HG03571 (cell line): Measurements from ENCODE around the gene SDK1.

Source experiments
- ATAC-seq: cut with Tn5 transposase; IDR thresholded peaks from one replicate; pipeline ENCODE4 v1.9.1; 2021; ENCODE audit not compliant: unreplicated experiment

The SDK1 gene

GRCh38 chr7:3332308-3332707 is 31.3 kb downstream of the SDK1 start:
- no peak for ATAC-seq

GRCh38 chr7:3333861-3334260 is 32.8 kb downstream of the SDK1 start:
- ATAC-seq, result no peak

- no peak for ATAC-seq
Observed at GRCh38 chr7:3336042-3336665, 35.1 kb downstream of the SDK1 start.

GRCh38 chr7:3338161-3338560 is 37.1 kb downstream of the SDK1 start:
- ATAC-seq, result no peak

DNA sequence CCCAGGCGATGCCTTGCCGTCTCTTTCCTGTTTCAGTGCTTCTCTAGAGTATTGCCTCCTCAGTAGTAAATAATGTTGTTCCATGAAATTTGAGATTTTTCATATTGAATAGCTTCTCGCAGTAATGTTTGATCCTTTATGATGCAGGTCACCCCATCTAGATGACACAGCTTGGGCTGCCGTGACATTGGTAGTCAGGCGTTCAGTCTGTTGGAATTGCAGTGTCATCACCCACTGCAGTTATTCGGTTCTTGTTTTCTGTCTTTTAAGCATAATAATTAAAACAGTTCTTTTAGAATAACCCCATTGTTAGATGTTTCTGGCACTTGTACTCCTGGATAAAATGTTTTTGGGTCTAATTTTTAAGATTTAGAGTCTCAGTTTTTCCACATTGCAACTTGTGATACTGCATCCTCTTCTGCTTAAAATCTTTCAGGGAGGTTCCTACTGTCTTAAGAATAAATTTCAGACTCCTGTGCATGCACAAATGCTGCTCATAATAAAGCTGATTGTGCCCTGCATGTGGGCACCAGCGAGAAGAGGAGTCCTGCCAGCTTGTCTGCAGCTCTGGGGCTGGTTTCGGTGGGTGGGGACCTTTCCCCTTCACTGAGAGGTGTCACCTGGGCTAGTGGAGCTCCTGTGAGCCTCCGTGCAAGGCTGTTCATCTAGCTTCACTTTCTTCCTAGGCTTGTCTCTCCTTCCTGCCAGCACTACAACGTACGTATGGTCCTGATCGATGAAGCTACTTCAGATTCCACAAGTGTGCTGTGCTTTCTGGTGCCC is 44.8 kb downstream of the SDK1 start:
- no peak for ATAC-seq

DNA sequence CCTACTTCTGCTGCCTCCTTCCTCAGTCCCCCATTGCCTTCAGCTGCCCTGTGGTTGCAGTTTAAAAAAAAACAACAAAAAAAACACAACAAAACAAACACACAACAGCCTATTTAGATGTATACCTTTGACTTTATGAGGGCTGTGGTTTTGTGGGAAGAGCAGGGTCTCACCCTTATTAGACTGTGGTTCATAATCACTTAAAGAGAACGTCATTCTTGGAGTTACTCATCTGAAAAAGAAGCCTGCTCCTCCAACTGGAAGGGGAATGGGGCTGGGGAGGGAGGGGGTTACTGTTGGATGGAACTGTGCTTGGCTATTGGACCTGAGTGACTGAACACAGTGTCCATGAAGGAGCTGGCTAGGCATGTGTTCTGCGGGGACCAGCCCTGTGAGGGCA is 48.1 kb downstream of the SDK1 start:
- no peak for ATAC-seq

GRCh38 chr7:3356173-3356572 is 55.1 kb downstream of the SDK1 start:
- no peak for ATAC-seq

DNA sequence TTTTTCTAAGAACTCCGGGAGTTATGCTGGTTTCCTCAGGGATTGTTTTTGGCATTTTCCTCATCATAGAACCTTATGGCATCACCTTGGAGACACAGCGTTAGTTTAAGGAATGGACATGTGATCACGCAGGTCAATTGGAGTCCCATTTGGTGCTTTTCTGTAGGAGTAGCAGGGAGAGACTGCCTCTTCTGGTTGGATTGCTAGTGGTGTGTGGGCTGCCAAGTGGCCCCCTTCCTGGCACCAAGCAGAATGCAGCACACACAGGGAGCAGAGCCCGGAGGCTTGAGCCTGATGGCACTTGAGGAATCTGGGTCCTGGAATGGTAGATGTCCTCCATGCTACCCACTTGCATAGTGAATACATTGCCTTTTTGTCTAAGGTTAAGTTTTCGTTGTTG is 57.9 kb downstream of the SDK1 start:
- ATAC-seq, result no peak

GRCh38 chr7:3367261-3367660 is 66.2 kb downstream of the SDK1 start:
- ATAC-seq, result no peak

DNA sequence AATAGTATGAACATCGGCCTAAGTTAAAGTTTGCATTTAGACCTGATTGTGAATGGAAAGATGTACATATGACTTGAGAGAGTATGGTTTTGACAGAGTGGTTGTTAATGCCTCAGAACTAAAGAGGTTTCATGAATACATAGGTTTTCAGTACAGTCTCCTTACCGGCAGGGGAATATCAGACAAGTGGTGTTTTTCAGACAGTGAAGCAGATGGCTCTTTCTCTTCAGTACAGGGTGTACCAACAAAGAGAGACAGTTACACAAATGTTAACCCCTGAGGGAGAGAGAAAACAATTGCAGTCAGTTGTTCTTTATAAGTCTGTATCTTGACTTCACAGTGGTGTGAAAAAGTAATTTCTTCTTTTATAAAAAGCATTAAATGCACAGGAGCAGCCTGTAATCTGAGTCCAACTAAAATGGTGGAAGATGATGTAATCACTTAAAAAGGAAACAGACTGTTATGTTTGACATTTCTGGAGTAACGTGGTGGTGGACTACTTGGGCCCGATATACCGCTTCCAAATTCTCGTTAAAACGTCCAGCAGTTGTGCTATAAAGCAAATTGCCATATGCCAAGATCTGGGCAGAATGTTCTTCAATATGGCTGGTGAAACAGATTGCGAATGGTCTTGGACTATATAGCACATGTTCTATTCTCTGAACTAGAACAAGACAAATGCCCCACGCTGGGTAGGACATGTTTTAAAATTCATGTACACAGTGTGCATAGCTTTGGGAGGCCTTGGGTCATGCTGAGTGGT is 69.2 kb downstream of the SDK1 start:
- no peak for ATAC-seq

GRCh38 chr7:3370921-3371320 is 69.9 kb downstream of the SDK1 start:
- ATAC-seq, result no peak

DNA sequence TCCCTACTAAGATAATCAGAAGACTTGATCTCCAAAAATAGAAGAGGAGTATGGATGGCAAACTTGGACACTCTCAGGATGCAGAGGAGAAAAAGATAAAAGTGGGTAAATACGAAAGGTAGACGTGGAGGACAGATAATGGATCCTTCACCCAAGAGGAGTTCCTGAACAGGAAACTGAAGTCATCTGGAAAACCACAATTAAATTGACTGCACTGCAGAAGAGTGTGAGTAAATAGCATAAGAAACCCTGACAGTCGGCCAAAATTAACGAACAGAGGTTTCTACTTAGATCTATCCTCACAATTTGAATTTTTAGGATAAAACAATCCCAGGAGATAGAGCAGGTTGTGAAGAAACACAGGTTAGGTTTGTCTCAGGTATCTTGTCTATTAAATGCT is 70.5 kb downstream of the SDK1 start:
- no peak for ATAC-seq

DNA sequence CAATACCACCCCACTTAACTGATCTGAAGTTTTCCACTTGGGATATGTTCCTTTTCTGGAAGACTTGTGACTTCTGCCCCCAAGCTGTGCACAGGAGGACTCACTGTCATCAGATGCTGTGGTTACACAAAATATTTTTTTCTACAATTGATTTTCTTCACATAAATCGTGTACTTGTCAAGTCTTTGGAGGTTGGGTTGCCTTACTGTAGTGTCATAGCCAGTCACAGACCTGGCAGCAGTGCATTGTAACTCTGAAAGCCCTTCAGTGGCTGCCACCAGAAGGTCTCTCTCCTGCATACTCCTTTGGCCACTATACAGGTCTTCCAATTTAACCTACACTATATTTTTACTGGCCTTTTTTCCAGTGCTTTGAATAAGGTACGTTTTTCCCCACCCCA is 73.2 kb downstream of the SDK1 start:
- ATAC-seq, result no peak

GRCh38 chr7:3378390-3379150 is 77.5 kb downstream of the SDK1 start:
- ATAC-seq, result no peak

GRCh38 chr7:3380034-3380433 is 79.0 kb downstream of the SDK1 start:
- ATAC-seq, result no peak

GRCh38 chr7:3380886-3381685 is 80.0 kb downstream of the SDK1 start:
- ATAC-seq, result no peak

GRCh38 chr7:3386423-3387190 is 85.6 kb downstream of the SDK1 start:
- ATAC-seq, result no peak

- no peak for ATAC-seq
Observed at GRCh38 chr7:3393862-3394261, 92.8 kb downstream of the SDK1 start.

DNA sequence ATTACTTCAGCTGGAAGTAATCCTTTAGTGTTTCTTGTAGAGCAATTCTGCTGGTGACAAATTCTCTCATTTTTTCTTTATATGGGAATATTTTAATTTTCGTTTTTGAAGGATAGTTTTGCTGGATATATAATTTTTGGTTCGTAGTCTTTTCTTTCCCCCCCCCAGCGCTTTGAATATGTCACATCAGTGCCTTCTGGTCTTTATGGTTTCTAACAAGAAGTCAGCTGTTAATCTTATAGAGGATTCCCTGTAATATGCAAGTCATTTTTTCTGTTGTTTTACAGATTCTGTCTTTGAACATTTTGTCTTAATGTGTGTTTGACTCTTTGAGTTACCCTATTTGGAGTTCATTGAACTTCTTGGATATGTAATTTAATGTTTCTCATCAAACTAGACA is 96.3 kb downstream of the SDK1 start:
- ATAC-seq, result no peak

- no peak for ATAC-seq
Observed at GRCh38 chr7:3399858-3400257, 98.8 kb downstream of the SDK1 start.
